A673 (cell line): Measurements from ENCODE around the gene OLFM1.

Source experiments
- EZH2 ChIP-seq: fragments of 200-600 bp; sonication (generic); IDR thresholded peaks from 2 replicates; pipeline ENCODE4 v1.6.1; 2017; ENCODE audit warnings: borderline replicate concordance, low read depth, mild to moderate bottlenecking, mixed read lengths, antibody characterized with exemption, low read length; ENCODE audit not compliant: poor library complexity, severe bottlenecking
- TF ChIP-seq, protein P1 (sequence below): fragments of 300-800, 200-600 bp; sonication (generic); conservative IDR thresholded peaks from 2 replicates; pipeline ENCODE4 v1.5.1; 2017; ENCODE audit warnings: low read depth, mild to moderate bottlenecking, antibody characterized with exemption, low read length, moderate library complexity, mixed read lengths

DNA sequence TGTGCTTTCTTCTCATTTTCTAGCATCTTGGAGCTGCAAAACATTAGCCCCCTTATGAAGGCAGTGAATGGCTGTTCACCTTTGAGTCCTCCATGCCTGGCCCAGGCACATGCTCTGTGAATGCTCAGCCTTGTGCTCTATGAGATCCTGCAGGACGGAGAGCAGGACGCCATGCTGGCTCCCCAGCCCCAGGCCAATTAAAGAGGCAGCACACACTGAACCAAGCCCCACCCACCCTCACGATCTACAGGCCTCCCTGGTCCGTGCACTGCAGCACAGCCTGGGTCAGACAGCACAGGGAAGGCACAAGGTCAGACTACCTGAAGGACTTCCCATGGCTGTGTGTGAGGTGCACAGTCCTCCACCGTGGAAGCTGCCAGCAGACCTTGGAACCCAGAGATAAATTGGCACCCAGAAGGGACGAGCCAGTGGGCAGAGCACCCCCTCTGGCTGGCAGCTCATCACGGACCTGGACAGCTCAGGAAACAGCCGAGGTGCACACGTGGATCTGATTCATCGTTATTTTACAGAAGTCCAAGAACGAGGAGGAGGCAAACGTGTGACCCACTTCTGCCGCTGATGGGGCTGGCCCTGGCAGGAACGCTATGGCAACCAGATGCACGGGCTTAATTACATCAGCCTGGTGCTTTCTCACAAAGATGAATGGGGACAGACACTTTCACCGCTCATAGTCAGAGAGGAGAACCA, 59.5 kb downstream of the OLFM1 start:
- TF ChIP-seq, protein P1, sequence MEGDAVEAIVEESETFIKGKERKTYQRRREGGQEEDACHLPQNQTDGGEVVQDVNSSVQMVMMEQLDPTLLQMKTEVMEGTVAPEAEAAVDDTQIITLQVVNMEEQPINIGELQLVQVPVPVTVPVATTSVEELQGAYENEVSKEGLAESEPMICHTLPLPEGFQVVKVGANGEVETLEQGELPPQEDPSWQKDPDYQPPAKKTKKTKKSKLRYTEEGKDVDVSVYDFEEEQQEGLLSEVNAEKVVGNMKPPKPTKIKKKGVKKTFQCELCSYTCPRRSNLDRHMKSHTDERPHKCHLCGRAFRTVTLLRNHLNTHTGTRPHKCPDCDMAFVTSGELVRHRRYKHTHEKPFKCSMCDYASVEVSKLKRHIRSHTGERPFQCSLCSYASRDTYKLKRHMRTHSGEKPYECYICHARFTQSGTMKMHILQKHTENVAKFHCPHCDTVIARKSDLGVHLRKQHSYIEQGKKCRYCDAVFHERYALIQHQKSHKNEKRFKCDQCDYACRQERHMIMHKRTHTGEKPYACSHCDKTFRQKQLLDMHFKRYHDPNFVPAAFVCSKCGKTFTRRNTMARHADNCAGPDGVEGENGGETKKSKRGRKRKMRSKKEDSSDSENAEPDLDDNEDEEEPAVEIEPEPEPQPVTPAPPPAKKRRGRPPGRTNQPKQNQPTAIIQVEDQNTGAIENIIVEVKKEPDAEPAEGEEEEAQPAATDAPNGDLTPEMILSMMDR, result no peak
- TF ChIP-seq EZH2, result no peak
